Measurements from ENCODE around the gene IKBKE. TPM values are rescaled to one million over a fixed set of nuclear protein-coding genes. Genes with fewer than 3 reads are reported as not detected.

Gene IKBKE
- total and polyA plus RNA-seq, 10 of the 15 experiments (the other 5 are each of a cell fraction or from before 2014, with no cell fraction given) = 12.8 to 35.1 (median 23.1) TPM

- RAD21 ChIA-PET (ENCODE audit: unreplicated experiment) = no interaction called here
- H3K79me2 ChIP-seq (ENCODE audit: control insufficient read depth, insufficient read depth, low read length) = no peaks in the 10 kb centered on the region
- H3K9me3 ChIP-seq (replicated peaks; ENCODE audit: control insufficient read depth, insufficient read depth, low read length) = no peaks in the 10 kb centered on the region
- H3K27me3 ChIP-seq (replicated peaks in 1 of 2; ENCODE audit: control insufficient read depth in 2 of 2, insufficient read depth in 2 of 2, low read length in 1 of 2) = no peaks in the 10 kb centered on the region
- H3K4me1 ChIP-seq (ENCODE audit: control insufficient read depth, insufficient read depth, low read length) = peaks cover 4% of the 10 kb centered on the region; the same call in 1 of the 2 replicates
- no peak for TF ChIP-seq GATAD2B (conservative IDR thresholded peaks at IDR 0.05; ENCODE audit: low read depth)
- TF ChIP-seq MEF2A (IDR thresholded peaks at IDR 0.05; ENCODE audit: insufficient read depth, low read depth, low read length) = no peak
- TF ChIP-seq BCL3 (IDR thresholded peaks at IDR 0.05; ENCODE audit: borderline replicate concordance, insufficient read depth, low read depth, low read length, poor library complexity, severe bottlenecking) = peak; percentile 25
- TF ChIP-seq NFYA (IDR thresholded peaks at IDR 0.05; ENCODE audit: borderline replicate concordance, low read depth, low read length) = no peak
- TF ChIP-seq NR2C1 (IDR thresholded peaks at IDR 0.05) = no peak
- FAIRE-seq (no peak), DNase-seq (ENCODE audit: low read depth, low spot score) (no peak), ATAC-seq (peak; percentile 45; the same call in 2 of the 3 replicates)
- SMC1A ChIA-PET (ENCODE audit: uncharacterized antibody, unreplicated experiment) = interaction anchor here (0.6 to 1.3 kb wide), 3 partner anchors 9 to 1143 kb away, joined by 3 to 7 read pairs (median 3); no protein-coding TSS in a partner anchor
- H3K4me3 ChIP-seq = no peak overlapping the region
- no peak overlapping the region for H3K27ac ChIP-seq (ENCODE audit: control insufficient read depth, insufficient read depth)
- H3K4me2 ChIP-seq (ENCODE audit: control insufficient read depth, insufficient read depth) = no peak overlapping the region
- H2AFZ ChIP-seq (ENCODE audit: control insufficient read depth, low read depth, low read length) = no peak overlapping the region
- no peaks in the 10 kb centered on the region for H4K20me1 ChIP-seq (ENCODE audit: control insufficient read depth, insufficient read depth)
- in situ Hi-C loops (cut with MboI) (no loop called here), intact Hi-C loops (cut with micrococcal nuclease; ENCODE audit: unreplicated experiment) (no loop called here)
- H3K9ac ChIP-seq (ENCODE audit: control insufficient read depth, insufficient read depth, low read length) = no peak overlapping the region
- no TSS peak for BruUV-seq (replicated peaks)
- POLR2A ChIA-PET = no interaction called here
- WGBS (ENCODE audit: insufficient coverage, insufficient replicate concordance, low lambda C conversion rate, missing lambda C conversion rate) = 93% methylated on average over 1 of the region's 1 CpG
- CTCF ChIA-PET = interaction anchor here (1.2 kb wide), 1 partner anchor 27 kb away, joined by 3 read pairs; no protein-coding TSS in a partner anchor
- no peaks in the 10 kb centered on the region; a peak in 1 of 4 replicates for H3K36me3 ChIP-seq (ENCODE audit: control insufficient read depth in 2 of 2, insufficient read depth in 2 of 2, low read length in 1 of 2)
Observed at GRCh38 chr1:206435445-206435844, 34.8 kb upstream of the IKBKE start.

GRCh38 chr1:206438554-206438953 is 31.7 kb upstream of the IKBKE start:
- POLR2A ChIA-PET = no interaction called here
- Histone ChIP-seq H3K4me2 (ENCODE audit: control insufficient read depth, insufficient read depth) (no peak overlapping the region), H4K20me1 (ENCODE audit: control insufficient read depth, insufficient read depth) (no peaks in the 10 kb centered on the region), H3K9me3 (replicated peaks; ENCODE audit: control insufficient read depth, insufficient read depth, low read length) (no peaks in the 10 kb centered on the region), H3K27me3 (replicated peaks in 1 of 2; ENCODE audit: control insufficient read depth in 2 of 2, insufficient read depth in 2 of 2, low read length in 1 of 2) (no peaks in the 10 kb centered on the region), H3K9ac (ENCODE audit: control insufficient read depth, insufficient read depth, low read length) (no peak overlapping the region), H3K36me3 (ENCODE audit: control insufficient read depth in 2 of 2, insufficient read depth in 2 of 2, low read length in 1 of 2) (no peaks in the 10 kb centered on the region; a peak in 1 of 4 replicates), H3K27ac (ENCODE audit: control insufficient read depth, insufficient read depth) (no peak overlapping the region), H2AFZ (ENCODE audit: control insufficient read depth, low read depth, low read length) (no peak overlapping the region), H3K4me3 (no peak overlapping the region), H3K4me1 (ENCODE audit: control insufficient read depth, insufficient read depth, low read length) (no peaks in the 10 kb centered on the region), H3K79me2 (ENCODE audit: control insufficient read depth, insufficient read depth, low read length) (no peaks in the 10 kb centered on the region)
- in situ Hi-C loops (cut with MboI) (no loop called here), intact Hi-C loops (cut with micrococcal nuclease; ENCODE audit: unreplicated experiment) (no loop called here)
- no peak for TF ChIP-seq YY1 (IDR thresholded peaks at IDR 0.05; ENCODE audit: low read depth, low read length)
- TF ChIP-seq SUZ12 (IDR thresholded peaks at IDR 0.05; ENCODE audit: unreplicated experiment) = no peak
- no peak for TF ChIP-seq BRCA1 (IDR thresholded peaks at IDR 0.05; ENCODE audit: low read depth, low read length)
- TF ChIP-seq POLR2AphosphoS2 (IDR thresholded peaks at IDR 0.05; ENCODE audit: low read depth, low read length) = no peak
- TF ChIP-seq CREB1 (IDR thresholded peaks at IDR 0.05; ENCODE audit: low read depth) = no peak
- TF ChIP-seq TARDBP (IDR thresholded peaks at IDR 0.05; ENCODE audit: borderline replicate concordance) = no peak
- no peak for TF ChIP-seq BCL11A (IDR thresholded peaks at IDR 0.05; ENCODE audit: low read depth, low read length)
- no peak for TF ChIP-seq FOXM1 (IDR thresholded peaks at IDR 0.05; ENCODE audit: low read depth, low read length)
- TF ChIP-seq TAF1 (IDR thresholded peaks at IDR 0.05; ENCODE audit: borderline replicate concordance, low read depth, low read length) = no peak
- no peak for TF ChIP-seq GABPA (IDR thresholded peaks at IDR 0.05; ENCODE audit: low read depth)
- CTCF ChIA-PET = no interaction called here
- RAD21 ChIA-PET (ENCODE audit: unreplicated experiment) = interaction anchor here (1.3 kb wide), 1 partner anchor 31 kb away, joined by 4 read pairs; no protein-coding TSS in a partner anchor
- no TSS peak for BruUV-seq (replicated peaks)
- FAIRE-seq = no peak
- no peak for ATAC-seq
- SMC1A ChIA-PET (ENCODE audit: uncharacterized antibody, unreplicated experiment) = interaction anchor here (1.2 kb wide), 1 partner anchor 9 kb away, joined by 3 read pairs; no protein-coding TSS in a partner anchor
- DNase-seq (ENCODE audit: low read depth, low spot score) = no peak

Data from GM12878 (cell line).